ENCODE data around the gene CAMSAP3. TPM values are rescaled to one million over a fixed set of nuclear protein-coding genes. Genes with fewer than 3 reads are reported as not detected.
A peak's percentile ranks its signal among the peaks of the same experiment; 100 is the strongest.

The CAMSAP3 gene
- total RNA-seq, 1 experiment from 2014 or later: not detected

GRCh38 chr19:7645656-7646425, 50.2 kb downstream of the CAMSAP3 start:
- DNase-seq (ENCODE audit: low read depth): no peak

DNA sequence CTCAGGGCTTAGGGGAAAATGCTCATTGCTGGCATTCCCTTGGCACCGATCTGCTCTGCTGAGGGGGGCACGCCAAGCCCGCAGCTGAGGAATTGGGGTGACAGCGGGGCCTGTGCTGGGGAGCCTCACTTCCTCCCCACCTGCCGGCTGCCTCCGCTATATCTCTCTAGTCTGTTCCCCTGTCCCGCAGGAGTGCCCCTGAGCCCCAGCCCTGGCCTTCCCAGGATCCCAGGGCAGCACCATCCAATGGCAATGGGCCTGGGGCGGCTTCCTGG, 50.7 kb downstream of the CAMSAP3 start:
- no peak for DNase-seq (ENCODE audit: low read depth)

- DNase-seq (ENCODE audit: low read depth): no peak
Observed at GRCh38 chr19:7647156-7647555, 51.5 kb downstream of the CAMSAP3 start.

DNA sequence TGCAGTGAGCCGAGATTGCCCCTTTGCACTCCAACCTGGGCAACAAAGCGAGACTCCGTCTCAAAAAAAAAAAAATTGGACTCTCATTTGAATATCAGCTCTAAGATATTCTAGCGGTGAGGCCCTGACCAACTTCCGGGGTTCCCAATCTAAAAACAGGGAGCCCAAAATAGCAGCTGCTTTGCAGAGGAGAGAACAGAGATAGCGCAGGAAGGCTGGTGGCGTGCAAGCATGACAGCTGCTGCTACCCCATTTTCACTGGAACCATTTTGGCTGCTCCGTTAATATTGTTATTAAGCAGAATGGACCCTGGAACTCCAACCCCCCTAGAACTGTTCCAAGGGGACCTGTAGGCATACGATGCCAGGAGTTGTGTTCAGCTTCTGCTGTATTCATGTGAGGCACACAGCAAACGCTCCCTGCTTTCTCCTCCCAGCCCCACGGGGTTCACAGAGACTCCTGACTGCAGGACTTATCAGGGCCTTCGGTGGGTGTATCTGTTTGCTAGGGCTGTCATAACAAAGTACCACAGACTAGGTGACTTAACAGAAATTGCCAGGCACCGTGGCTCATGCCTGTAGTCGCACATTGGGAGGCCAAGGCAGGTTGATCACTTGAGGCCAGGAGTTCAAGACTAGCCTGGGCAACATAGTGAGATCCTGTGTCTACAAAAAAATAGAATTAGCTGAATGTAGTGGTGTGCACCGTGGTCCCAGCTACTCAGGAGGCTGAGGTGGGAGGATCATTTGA, 52.8 kb downstream of the CAMSAP3 start:
- no peak for DNase-seq (ENCODE audit: low read depth)

- no peak for DNase-seq (ENCODE audit: low read depth)
Observed at GRCh38 chr19:7650148-7650547, 54.5 kb downstream of the CAMSAP3 start.

GRCh38 chr19:7652061-7652641, 56.5 kb downstream of the CAMSAP3 start:
- peak; percentile 66 for DNase-seq (ENCODE audit: low read depth)

DNA sequence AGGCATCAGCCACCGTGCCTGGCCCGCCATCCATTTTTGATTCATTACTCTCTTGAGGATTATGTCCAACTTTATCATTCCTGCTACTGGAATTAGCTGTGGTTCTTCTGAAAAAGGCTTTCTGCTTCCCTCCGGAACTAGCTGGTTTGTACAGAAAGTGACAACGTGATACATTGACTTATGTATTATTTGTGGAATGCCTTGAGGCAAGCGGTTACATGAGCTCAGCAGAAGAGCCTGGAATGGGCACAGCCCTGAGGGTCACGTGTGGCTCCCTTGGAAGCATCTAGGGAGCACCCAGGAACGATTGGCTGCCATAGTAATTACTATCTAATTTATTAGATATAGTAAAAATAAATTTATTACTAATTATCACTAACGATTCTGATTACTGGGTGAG, 58.7 kb downstream of the CAMSAP3 start:
- DNase-seq (ENCODE audit: low read depth): peak; percentile 59

DNA sequence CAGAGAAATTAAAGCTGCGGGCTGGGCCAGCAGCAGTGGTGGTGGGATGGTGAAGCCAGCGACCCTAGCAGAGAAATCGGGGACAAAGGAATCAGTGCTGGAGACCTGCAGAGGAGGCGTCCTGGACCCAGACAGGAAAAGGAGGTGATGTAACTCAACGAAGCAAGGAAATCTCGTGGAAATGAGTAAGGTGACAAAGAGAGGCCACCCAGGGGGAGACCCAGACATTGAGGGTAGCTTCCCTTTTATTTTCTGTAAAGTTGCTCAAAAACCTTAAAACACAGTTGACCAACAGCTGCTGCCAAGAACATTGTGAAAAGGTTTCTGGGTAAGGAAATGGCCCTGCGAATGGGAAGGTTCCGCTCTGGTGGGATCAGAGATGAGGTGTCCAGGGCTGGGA, 59.9 kb downstream of the CAMSAP3 start:
- DNase-seq (ENCODE audit: low read depth): no peak

DNA sequence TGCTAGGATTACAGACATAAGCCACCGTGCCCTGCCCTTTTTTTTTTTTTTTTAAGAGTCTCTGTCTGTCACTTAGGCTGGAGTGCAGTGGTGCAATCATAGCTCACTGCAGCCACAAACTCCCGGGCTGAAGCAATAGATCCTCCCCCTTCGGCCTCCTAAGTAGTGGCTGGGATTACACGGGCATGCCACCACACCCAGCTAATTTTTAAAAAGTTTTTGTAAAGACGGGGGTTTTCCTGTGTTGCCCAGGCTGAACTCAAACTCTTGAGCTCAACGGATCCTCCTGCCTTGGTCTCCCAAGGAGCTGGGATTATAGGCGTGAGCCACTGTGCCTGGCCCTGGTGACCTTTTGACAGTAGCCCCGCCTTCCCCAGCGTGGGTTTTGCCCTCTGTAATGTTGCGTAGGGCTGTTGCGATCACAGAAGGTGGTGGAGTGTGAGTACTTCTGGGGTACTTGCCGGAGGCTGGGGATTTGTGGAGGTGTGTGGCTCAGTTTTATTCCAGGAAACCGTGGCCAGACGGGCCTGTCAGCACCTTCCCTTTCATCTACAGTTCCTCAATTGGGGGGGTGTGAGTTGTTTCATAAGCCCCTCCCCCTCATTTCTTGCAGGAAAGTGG, 61.6 kb downstream of the CAMSAP3 start:
- no peak for DNase-seq (ENCODE audit: low read depth)

DNA sequence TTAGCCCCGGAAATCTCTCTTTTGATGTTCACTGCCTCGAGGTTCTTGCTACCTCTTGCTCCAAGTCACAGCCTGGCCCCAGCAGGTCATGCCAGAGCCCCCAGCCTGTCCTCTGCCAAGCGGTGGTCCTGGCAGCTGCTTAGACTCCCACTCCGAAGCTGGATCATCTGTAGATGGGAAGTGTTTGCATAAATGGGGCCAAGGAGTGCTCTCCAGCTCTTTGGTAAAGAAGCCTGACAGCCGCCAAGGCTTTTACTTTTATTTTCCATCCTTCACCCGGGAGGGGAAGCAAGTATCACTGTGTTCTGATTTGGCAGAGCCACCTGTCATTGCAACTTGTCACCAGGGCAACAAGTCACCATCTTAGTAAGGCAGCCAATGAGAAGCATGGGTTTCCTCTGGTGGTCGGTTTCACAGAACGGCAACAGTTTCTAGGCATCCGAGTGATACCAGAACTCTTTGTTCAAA, 62.6 kb downstream of the CAMSAP3 start:
- no peak for DNase-seq (ENCODE audit: low read depth)

DNA sequence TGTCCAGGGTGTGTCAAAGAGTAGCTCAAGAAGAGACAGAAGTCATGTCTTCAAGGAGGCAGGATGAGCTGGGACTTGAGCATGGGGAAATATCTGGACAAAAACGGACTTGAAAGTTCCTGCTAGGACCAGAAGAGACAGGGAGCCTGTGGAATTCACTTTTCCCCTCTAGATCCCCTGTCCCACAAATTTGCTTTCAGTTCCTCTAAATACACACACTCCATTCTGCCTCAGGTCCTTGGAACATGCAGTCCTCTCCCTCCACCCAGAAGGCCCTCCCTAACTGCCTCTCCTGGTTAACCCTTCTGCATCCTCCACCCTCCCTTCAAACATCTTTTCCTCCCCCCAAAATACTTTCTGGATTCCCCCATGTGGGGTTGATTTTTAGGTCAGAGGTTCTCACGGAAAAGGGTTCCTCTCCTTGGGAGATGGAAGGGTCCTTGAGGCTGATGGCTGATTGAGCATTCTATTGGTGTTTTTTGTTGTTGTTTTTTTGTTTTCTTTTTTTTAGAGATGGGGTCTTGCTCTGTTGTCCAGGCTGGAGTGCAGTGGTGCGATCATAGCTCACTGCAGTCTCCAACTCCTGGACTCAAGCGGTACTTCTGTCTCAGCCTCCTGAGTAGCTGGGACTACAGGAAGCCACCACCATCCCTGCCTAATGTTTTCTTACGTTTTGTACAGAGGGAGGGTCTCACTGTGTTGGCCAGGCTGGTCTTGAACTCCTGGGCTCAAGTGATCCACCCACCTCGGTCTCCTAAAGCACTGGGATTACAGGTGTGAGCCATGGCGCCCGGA, 66.3 kb downstream of the CAMSAP3 start:
- no peak for DNase-seq (ENCODE audit: low read depth)

DNA sequence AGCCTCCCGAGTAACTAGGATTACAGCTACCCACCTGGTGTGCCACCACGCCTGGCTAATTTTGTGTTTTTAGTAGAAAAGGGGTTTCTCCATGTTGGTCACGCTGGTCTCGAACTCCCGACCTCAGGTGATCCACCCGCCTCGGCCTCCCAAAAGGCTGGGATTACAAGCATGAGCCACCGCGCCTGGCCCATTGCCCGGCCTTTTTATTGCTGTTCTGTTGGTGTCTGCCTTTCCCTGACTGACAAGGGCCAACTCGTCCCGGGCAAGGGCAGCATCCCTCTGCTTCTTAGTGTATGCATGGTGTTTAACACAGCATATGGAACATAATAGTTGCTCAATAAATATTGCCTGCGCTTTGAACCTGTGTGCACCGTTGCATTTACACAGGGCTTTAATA, 67.0 kb downstream of the CAMSAP3 start:
- no peak for DNase-seq (ENCODE audit: low read depth)

GRCh38 chr19:7663706-7664105, 68.0 kb downstream of the CAMSAP3 start:
- no peak for DNase-seq (ENCODE audit: low read depth)

- DNase-seq (ENCODE audit: low read depth): no peak
Observed at GRCh38 chr19:7665076-7665475, 69.4 kb downstream of the CAMSAP3 start.

Other genes starting within 250 kb of the CAMSAP3 start
- gene ARHGEF18, start 246.9 kb upstream of the CAMSAP3 start, total RNA-seq (2014; rRNA removed; shearing (Covaris generic)): 19.3 and 26.3 TPM in 2 replicates
- 0.36 and 3.2 TPM in 2 replicates for gene PEX11G, start 106.8 kb upstream of the CAMSAP3 start, total RNA-seq (2014; rRNA removed; shearing (Covaris generic))
- 35.8 and 50.3 TPM in 2 replicates for gene ZNF358, start 79.8 kb upstream of the CAMSAP3 start, total RNA-seq (2014; rRNA removed; shearing (Covaris generic))
- 2.0 and 3.5 TPM in 2 replicates for gene MCOLN1, start 73.2 kb upstream of the CAMSAP3 start, total RNA-seq (2014; rRNA removed; shearing (Covaris generic))
- gene PNPLA6, start 60.1 kb upstream of the CAMSAP3 start, total RNA-seq (2014; rRNA removed; shearing (Covaris generic)): 44.7 and 51.5 TPM in 2 replicates
- 27.7 and 29.4 TPM in 2 replicates for gene XAB2, start 33.7 kb downstream of the CAMSAP3 start, total RNA-seq (2014; rRNA removed; shearing (Covaris generic))
- 80.6 and 92.9 TPM in 2 replicates for gene PET100, start 33.9 kb downstream of the CAMSAP3 start, total RNA-seq (2014; rRNA removed; shearing (Covaris generic))
- gene PCP2, start 37.9 kb downstream of the CAMSAP3 start, total RNA-seq (2014; rRNA removed; shearing (Covaris generic)): not detected in 2 replicates
- 1.3 and 3.3 TPM in 2 replicates for gene STXBP2, start 41.2 kb downstream of the CAMSAP3 start, total RNA-seq (2014; rRNA removed; shearing (Covaris generic))
- gene RETN, start 73.2 kb downstream of the CAMSAP3 start, total RNA-seq (2014; rRNA removed; shearing (Covaris generic)): not detected in 2 replicates
- gene MCEMP1, start 81.2 kb downstream of the CAMSAP3 start, total RNA-seq (2014; rRNA removed; shearing (Covaris generic)): not detected in 2 replicates
- gene TRAPPC5, start 85.0 kb downstream of the CAMSAP3 start, total RNA-seq (2014; rRNA removed; shearing (Covaris generic)): 52.6 and 61.5 TPM in 2 replicates
- not detected in 2 replicates for gene FCER2, start 106.3 kb downstream of the CAMSAP3 start, total RNA-seq (2014; rRNA removed; shearing (Covaris generic))
- not detected in 2 replicates for gene CLEC4G, start 136.2 kb downstream of the CAMSAP3 start, total RNA-seq (2014; rRNA removed; shearing (Covaris generic))
- not detected in 2 replicates for gene CD209, start 151.7 kb downstream of the CAMSAP3 start, total RNA-seq (2014; rRNA removed; shearing (Covaris generic))
- gene CLEC4M, start 167.4 kb downstream of the CAMSAP3 start, total RNA-seq (2014; rRNA removed; shearing (Covaris generic)): not detected in 2 replicates
- gene EVI5L, start 234.4 kb downstream of the CAMSAP3 start, total RNA-seq (2014; rRNA removed; shearing (Covaris generic)): 6.8 and 8.1 TPM in 2 replicates

All from RPMI7951 (cell line).